HG03103 (cell line): ENCODE measurements around the gene RAB19.
"Not testable (repeated sequence)": the region's sequence is repeated elsewhere in the genome, so short reads cannot be mapped to it uniquely, and the experiment has no call there.

Experiments
- ATAC-seq: cut with Tn5 transposase; IDR thresholded peaks from one replicate; pipeline ENCODE4 v1.9.1; 2021; ENCODE audit warnings: low read depth; ENCODE audit not compliant: unreplicated experiment

The RAB19 gene

DNA sequence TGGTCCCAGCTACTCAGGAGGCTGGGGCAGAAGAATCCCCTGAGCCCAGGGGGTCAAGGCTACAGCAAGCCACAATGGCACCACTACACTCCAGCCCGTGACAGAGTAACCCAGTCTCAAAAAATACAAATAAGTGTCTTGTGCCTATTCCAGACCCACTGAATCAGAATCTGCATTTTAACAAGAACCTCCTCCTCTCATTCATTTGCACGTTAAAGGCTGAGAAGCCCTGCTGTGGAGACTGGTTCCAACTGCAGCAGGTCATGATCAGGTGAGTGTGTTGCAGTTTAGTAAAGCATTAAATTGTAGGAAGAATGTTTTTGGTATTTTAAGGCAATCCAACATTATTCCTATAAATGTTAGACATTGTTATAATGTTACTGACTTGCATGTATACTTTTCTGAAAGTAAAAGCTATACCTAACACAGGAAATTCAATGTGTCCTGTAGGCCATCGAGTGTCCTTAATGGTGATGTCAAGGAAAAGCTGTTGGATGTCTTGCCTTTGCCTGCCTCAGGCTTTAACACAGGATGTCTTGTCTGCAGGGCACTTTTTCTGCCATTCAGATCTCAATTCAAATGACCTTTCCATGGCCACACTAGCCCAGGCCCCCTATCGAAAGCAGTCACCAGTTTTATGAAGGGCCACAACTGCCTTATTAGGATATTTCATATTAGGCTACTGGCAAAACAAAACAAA is 45.1 kb downstream of the RAB19 start:
- ATAC-seq = no peak

- ATAC-seq = no peak
These were observed 47.9 kb downstream of the RAB19 start for GRCh38 chr7:140451716-140452115.

GRCh38 chr7:140453273-140453672 is 49.4 kb downstream of the RAB19 start:
- ATAC-seq = no peak

DNA sequence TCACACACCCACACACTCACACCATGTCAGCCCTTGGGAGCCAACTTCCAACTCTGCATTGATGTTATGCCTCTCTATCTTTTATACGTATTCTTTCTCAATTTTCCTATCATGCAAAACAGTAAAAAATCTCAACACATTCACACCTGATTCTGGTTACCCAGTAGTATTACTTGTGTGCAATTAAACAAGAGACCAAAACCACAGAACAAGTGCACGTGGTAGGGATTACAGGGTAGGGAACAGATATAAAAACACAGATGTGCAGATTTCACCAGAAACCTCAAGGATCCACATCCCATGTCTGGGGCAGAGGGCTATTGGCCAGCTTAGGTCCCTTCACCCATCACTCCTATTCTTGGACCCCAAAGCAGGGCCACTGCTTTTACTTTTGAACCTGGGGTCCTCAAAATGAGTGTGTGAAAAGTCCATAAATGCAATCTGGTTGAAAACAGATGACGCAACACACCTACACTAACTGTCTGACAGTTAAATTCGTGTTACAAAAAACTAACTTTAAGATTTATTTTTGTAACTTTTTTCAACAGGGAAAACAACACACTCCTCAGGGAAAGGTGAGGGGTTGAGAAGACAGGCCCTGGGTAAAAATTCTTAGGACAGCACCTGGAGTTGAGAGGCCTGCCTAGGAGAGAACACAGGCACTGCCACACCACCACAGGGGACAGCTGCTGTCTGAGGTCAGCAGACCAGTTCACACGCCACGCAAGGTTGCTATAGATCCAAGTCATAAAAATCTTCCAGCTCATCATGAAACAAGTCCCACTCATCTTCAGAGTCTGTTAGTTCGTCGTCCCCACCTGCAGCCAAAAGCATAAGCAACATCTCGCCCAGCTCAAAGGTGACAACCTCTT is 50.2 kb downstream of the RAB19 start:
- ATAC-seq = not testable (repeated sequence)

DNA sequence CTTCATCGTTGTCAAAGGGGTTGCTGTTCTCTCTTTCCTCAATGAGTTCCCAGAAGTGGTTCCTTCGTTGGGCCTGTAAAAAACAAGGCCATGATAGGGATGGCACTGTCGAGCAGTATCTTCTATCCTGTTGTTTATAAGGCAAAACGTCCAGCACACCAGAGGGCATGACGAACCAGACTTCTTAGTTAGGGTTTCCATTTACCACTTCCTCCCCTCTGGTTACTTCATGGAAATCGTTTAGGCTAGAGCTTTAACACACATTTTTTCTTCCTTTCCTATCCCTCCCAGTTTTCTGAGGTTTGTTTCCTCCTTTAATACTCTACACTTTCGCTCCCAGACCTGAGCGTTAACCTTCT is 50.8 kb downstream of the RAB19 start:
- ATAC-seq = no peak

- ATAC-seq = no peak
These were observed 51.9 kb downstream of the RAB19 start for GRCh38 chr7:140455743-140456142.

GRCh38 chr7:140456551-140457051 is 52.7 kb downstream of the RAB19 start:
- no peak for ATAC-seq

DNA sequence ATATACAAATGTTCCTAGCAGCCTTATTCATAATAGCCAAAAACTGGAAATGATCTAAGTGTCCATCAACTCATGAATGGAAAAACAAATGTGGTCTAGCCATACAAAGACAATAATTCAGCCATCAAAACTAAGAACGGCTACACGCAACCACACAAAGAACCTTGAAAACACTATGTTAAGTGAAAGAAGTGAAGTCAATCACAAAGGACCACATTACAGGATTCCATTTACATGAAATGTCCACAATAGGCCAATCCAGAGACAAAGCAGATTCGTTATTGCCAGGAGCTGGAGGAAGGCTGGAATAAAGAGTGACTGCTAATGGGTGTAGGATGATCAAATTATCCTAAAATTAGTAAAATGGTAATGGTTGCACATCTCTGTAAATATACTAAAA is 54.3 kb downstream of the RAB19 start:
- no peak for ATAC-seq

DNA sequence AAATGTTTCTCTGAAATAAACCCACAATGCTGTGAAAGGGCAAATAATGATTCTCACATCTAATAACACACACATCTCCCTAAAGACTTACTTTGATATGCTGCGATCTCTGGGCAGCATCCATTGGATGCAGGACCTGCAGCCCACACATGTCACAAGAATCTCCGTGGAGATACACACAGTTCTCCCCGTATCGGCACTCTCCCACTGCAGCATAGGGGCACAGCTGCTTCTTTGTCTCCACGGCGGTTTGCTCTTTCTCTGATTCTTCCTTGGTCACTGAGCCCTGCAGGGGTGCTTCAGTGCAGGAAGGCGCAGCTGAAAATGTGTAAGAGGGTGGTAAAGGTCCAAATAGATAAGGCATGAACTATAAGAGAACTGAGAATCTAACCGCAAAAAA is 55.1 kb downstream of the RAB19 start:
- no peak for ATAC-seq

- no peak for ATAC-seq
These were observed 59.3 kb downstream of the RAB19 start for GRCh38 chr7:140463111-140463510.

DNA sequence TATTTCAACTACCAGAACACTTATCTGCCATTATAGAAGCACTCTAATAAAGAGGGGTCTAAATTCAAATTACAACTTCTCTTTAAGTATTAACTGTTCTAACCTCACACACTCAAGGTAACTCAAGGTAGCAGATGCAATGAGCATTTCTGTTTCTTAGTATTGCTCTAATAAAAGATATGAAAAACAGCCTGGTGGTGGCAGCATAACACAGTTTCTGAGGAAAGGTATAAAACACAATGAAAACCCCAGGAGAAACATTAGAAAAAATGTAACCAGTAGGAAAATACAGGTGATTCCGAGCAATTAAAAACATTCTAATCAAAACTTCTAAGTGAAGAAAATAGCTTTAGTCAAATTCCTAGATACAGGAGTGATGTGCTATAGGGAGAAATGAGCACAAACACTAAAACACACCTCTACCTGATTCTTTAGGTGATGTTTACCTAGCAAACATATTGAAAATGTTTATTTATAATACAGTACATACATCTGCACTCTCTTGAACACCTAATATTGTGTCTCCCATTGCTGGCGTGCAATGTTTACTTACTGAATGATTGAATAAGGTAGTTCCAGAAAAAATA is 72.0 kb downstream of the RAB19 start:
- no peak for ATAC-seq

GRCh38 chr7:140476698-140477261 is 72.9 kb downstream of the RAB19 start:
- no peak for ATAC-seq
